ENCODE measurements around the gene EVC. TPM values are rescaled to one million over a fixed set of nuclear protein-coding genes. Genes with fewer than 3 reads are reported as not detected.

EVC gene
- 10 to 100 TPM; 18.8 to 29.3 TPM for total RNA-seq
- 10 to 100 TPM; 27.6 to 36.2 (median 32.3) TPM for polyA plus RNA-seq (ENCODE audit: insufficient read length in 6 of 6)
- long read RNA-seq, donor 1, partial matches to known transcripts, result 33 of 40 reads
- long read RNA-seq, donor 1, other reads (novel, unspliced or antisense), result 7 of 40 reads
- long read RNA-seq, donor 2, partial matches to known transcripts, result 11 of 26 reads
- long read RNA-seq, donor 2, other reads (novel, unspliced or antisense), result 15 of 26 reads
- long read RNA-seq, donor 3, partial matches to known transcripts, result 0 of 11 reads
- long read RNA-seq, donor 3, other reads (novel, unspliced or antisense), result 11 of 11 reads
- long read RNA-seq, donor 4, result 0 reads
- long read RNA-seq, donor 5, partial matches to known transcripts, result 27 of 35 reads
- long read RNA-seq, donor 5, other reads (novel, unspliced or antisense), result 8 of 35 reads
- long read RNA-seq, donor 6, full-length matches to known transcripts, result 2 of 2 reads
- long read RNA-seq, donor 6, partial matches to known transcripts, result 0 of 2 reads
- long read RNA-seq, donor 6, other reads (novel, unspliced or antisense), result 0 of 2 reads
- long read RNA-seq, donor 7, full-length matches to known transcripts, result 1 of 12 reads
- long read RNA-seq, donor 7, partial matches to known transcripts, result 6 of 12 reads
- long read RNA-seq, donor 7, other reads (novel, unspliced or antisense), result 5 of 12 reads
- long read RNA-seq, donor 8, partial matches to known transcripts, result 21 of 21 reads
- long read RNA-seq, donor 8, other reads (novel, unspliced or antisense), result 0 of 21 reads
- long read RNA-seq, donor 9, result 0 reads
- long read RNA-seq, donor 10, result 0 reads
- long read RNA-seq, donor 11, partial matches to known transcripts, result 121 of 237 reads
- long read RNA-seq, donor 11, other reads (novel, unspliced or antisense), result 116 of 237 reads
- long read RNA-seq, donor 12, full-length matches to known transcripts, result 1 of 1 reads
- long read RNA-seq, donor 12, partial matches to known transcripts, result 0 of 1 reads
- long read RNA-seq, donor 12, other reads (novel, unspliced or antisense), result 0 of 1 reads

DNA sequence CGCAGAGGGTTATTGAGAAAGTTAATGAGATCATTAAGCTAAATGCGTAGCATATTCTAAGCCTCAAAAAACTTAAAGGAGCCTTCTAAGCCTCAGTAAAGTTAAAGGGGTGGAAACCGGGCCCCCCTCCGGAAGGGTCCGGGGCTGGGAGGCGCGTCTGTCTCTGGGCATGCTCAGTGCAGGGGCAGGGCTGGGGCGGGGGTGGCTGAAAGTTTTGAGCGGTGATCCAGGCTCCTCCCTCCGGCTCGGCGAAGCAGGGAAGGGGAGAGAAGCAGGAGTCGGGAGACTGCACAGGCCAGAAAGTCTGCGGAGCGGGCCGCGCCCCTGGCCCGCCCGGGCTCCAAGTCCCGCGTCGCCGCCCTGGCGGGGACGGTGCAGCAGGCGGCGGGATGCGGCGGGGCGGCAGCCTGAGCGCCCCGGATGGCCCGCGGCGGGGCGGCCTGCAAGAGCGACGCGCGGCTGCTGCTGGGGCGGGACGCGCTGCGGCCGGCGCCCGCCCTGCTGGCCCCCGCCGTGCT lies at the start of gene EVC:
Gene EVC, plus strand, starts transcription at position 241 of the 518 bp plus-strand sequence. Its CDS starts 180 bp downstream, at position 421.
- H3K36me3 ChIP-seq, result no peaks in the 10 kb centered on the region
- H3K4me1 ChIP-seq, result peaks cover 9 to 27% of the 10 kb centered on the region in 2 donors
- peaks cover 0 to 72% of the 10 kb centered on the region in 2 donors for H3K27me3 ChIP-seq
- DNase-seq (peak; percentile 74 to 91 (median 86)), ATAC-seq (peak; percentile 90)
- H3K9me3 ChIP-seq, result peaks cover 0 to 11% of the 10 kb centered on the region in 2 donors
- intact Hi-C loops (cut with DNase I), result no loop called here
- peak within 1 kb of the TSS; percentile 57 to 75 for H3K27ac ChIP-seq
- TF ChIP-seq, protein P1, sequence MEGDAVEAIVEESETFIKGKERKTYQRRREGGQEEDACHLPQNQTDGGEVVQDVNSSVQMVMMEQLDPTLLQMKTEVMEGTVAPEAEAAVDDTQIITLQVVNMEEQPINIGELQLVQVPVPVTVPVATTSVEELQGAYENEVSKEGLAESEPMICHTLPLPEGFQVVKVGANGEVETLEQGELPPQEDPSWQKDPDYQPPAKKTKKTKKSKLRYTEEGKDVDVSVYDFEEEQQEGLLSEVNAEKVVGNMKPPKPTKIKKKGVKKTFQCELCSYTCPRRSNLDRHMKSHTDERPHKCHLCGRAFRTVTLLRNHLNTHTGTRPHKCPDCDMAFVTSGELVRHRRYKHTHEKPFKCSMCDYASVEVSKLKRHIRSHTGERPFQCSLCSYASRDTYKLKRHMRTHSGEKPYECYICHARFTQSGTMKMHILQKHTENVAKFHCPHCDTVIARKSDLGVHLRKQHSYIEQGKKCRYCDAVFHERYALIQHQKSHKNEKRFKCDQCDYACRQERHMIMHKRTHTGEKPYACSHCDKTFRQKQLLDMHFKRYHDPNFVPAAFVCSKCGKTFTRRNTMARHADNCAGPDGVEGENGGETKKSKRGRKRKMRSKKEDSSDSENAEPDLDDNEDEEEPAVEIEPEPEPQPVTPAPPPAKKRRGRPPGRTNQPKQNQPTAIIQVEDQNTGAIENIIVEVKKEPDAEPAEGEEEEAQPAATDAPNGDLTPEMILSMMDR (IDR thresholded peaks at IDR 0.05), result no peak
- H3K4me3 ChIP-seq, result peak within 1 kb of the TSS; percentile 44 to 45

DNA sequence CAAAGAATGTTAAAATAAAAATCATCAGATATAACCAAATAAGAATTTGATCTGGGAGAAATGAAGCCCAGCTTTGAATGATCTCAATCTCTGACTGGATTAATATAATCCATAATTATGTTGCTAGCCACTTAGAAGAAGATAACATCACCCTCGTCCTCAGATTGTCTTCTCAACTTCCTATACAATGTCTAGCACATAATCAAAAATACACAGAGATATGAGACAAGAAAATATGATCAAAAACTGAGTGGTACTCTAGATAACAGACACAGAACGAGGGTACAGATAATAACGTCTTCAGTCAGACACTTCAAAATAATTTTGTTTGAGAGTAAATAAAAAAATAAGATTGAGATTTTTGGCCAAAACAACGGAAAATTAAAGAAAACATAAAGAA lies 49.8 kb upstream of the EVC start:
- intact Hi-C loops (cut with DNase I), result no loop called here
- Histone ChIP-seq H3K27me3 (no peaks in the 10 kb centered on the region), H3K27ac (no peak overlapping the region), H3K9me3 (peaks cover 0 to 6% of the 10 kb centered on the region in 2 donors), H3K36me3 (peaks cover 0 to 21% of the 10 kb centered on the region in 2 donors), H3K4me3 (no peak overlapping the region), H3K4me1 (no peaks in the 10 kb centered on the region)
- DNase-seq (no peak), ATAC-seq (no peak)
- TF ChIP-seq, protein P1 (IDR thresholded peaks at IDR 0.05), result no peak

DNA sequence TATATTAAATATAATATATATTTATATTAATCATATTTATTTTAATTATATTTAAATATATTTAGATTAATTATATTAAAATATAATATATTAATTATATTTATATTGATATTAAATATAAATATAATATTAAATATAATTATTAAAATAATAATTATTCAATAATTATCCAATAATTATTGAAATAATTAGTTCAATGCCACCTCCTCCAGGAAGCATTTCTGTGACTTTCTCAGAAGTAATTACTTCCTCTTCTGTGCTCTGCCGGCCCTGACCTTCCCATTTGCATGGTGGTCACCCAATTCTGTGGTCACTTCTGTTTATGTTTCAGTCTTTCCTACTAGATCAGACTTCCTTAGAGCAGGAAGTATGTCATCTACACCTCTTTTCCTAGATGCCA lies 48.4 kb upstream of the EVC start:
- Histone ChIP-seq H3K27me3 (no peaks in the 10 kb centered on the region), H3K27ac (no peak overlapping the region), H3K36me3 (peaks cover 0 to 21% of the 10 kb centered on the region in 2 donors), H3K9me3 (peaks cover 0 to 9% of the 10 kb centered on the region in 2 donors), H3K4me3 (no peak overlapping the region), H3K4me1 (no peaks in the 10 kb centered on the region)
- no peak for DNase-seq
- TF ChIP-seq, protein P1 (IDR thresholded peaks at IDR 0.05), result no peak
- intact Hi-C loops (cut with DNase I), result no loop called here
- no peak for ATAC-seq

DNA sequence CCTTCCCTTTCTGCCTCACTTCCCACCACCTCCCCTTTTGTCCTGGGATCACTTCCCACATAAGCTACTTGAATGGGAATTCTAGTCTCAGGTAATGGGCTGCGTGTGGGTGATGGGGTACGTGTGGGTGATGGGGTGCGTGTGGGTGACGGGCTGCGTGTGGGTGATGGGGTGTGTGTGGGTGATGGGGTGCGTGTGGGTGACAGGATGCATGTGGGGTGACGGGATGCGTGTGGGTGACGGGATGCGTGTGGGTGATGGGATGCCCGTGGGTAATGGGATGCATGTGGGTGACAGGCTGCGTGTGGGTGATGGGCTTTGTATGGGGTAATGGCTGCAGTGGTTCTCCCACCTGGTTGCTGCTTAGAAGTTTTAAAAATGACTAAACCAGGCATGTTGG lies 46.2 kb upstream of the EVC start:
- intact Hi-C loops (cut with DNase I), result no loop called here

More for the DNA sequence above, 46.2 kb upstream of the EVC start:
- no peak for ATAC-seq
- Histone ChIP-seq H3K9me3 (peaks cover 0 to 13% of the 10 kb centered on the region in 2 donors), H3K4me1 (no peaks in the 10 kb centered on the region), H3K36me3 (peaks cover 0 to 21% of the 10 kb centered on the region in 2 donors), H3K27me3 (no peaks in the 10 kb centered on the region), H3K27ac (no peak overlapping the region), H3K4me3 (no peak overlapping the region)
- TF ChIP-seq, protein P1 (IDR thresholded peaks at IDR 0.05), result no peak
- DNase-seq, result no peak

Measured in left lung (tissue), 14 donors.